ENCODE data around the gene TRIM47.

DNA sequence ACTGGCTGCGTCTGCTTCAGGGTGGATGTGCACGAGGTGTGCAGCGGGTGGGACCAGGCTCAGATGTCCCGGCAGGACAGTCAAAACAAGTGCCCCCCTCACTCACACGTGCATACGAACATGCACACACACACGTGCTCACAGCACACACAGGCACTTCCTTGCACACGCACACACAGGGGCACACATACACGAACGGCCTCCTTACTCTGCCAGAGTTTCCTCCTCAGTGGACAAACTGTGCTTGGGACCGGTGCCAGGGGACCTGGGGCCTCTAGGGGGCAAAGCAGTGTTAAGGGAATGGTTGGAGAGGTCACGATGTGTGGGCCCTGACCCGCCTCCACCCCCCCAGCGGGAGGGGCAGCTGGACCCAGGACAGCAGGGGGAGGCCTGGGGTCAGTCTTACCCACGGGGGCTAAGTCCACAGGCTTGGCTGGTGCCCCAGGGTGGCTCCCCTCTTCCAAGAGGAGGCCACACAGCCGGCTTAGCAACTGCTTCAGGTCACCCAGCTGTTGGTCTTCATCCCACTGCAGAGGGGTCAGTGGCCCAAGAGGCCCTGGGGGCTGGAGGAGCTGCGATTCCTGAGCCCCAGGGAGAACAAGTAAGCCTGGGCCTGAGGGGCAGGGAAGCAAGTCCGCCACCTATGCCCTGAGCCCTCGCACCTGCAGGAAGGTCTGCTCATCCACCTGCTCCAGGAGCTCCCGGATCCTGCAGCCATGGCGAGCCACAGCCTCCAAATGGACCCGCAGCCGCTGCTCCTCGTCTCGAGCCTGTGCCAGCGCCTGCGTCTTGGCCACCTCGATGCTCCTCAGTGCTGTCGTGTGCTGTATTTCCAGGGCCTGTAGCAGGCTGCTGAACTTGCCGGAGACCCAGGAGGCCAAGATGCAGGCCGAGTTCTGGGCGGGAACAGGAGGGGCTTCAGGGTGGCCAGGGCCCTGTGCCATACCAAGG, 13.5 kb upstream of the TRIM47 start:
- TF ChIP-seq, protein P1, sequence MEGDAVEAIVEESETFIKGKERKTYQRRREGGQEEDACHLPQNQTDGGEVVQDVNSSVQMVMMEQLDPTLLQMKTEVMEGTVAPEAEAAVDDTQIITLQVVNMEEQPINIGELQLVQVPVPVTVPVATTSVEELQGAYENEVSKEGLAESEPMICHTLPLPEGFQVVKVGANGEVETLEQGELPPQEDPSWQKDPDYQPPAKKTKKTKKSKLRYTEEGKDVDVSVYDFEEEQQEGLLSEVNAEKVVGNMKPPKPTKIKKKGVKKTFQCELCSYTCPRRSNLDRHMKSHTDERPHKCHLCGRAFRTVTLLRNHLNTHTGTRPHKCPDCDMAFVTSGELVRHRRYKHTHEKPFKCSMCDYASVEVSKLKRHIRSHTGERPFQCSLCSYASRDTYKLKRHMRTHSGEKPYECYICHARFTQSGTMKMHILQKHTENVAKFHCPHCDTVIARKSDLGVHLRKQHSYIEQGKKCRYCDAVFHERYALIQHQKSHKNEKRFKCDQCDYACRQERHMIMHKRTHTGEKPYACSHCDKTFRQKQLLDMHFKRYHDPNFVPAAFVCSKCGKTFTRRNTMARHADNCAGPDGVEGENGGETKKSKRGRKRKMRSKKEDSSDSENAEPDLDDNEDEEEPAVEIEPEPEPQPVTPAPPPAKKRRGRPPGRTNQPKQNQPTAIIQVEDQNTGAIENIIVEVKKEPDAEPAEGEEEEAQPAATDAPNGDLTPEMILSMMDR (IDR thresholded peaks at IDR 0.05): no peak
- no peak for TF ChIP-seq POLR2A (IDR thresholded peaks at IDR 0.05)
- TF ChIP-seq EP300 (IDR thresholded peaks at IDR 0.05): no peak

Measured in tibial nerve (tissue), 4 donors.